ENCODE data around the gene FBXL14.

DNA sequence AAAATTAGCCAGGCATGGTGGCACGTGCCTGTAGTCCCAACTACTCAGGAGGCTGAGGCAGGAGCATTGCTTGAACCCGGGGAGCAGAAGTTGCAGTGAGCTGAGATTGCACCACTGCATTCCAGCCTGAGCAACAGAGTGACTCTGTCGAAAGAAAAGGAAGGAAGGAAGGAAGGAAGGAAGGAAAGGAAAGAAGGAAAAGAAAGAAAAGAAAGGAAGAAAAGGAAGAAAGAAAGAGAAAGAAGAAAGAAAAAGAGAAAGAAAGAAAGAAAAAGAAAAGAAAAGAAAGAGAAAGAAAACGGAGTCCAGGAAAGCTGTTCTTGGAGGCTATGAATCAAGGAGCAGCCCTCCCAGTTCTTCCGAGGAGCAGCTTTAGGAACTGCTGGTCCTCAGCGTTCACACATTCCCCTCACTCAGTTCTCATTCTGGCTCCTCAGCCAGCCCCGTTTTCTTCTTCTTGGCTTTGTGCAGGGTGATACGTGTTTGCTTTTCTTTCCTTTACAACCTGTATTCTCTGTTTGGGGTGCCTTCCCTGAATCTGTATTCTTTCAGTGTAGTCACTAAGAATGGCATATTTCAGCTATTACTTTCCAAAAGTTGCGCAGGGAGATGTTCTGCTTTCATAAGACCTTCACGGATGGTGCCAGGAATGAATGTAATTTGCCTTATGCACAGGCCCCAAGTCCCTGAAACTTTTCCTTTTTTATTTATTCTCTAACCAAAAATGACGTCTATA is 12.2 kb downstream of the FBXL14 start:
- no peak for TF ChIP-seq BHLHE40 (IDR thresholded peaks at IDR 0.05; ENCODE audit: borderline replicate concordance)
- TF ChIP-seq FOXM1 (IDR thresholded peaks at IDR 0.05; ENCODE audit: borderline replicate concordance) = no peak
- TF ChIP-seq SUZ12 (IDR thresholded peaks at IDR 0.05) = no peak
- no peak for TF ChIP-seq HDGF (IDR thresholded peaks at IDR 0.05; ENCODE audit: borderline replicate concordance)
- TF ChIP-seq SP1 (IDR thresholded peaks at IDR 0.05) = no peak
- no peak for TF ChIP-seq TARDBP (IDR thresholded peaks at IDR 0.05)

Data from HEK293T (cell line).